ENCODE data around the gene ZIC4. TPM values are rescaled to one million over a fixed set of nuclear protein-coding genes. Genes with fewer than 3 reads are reported as not detected.

The ZIC4 gene
- total RNA-seq, 4 donors from 2014 or later: 3.4 to 7.0 (median 4.5) TPM

DNA sequence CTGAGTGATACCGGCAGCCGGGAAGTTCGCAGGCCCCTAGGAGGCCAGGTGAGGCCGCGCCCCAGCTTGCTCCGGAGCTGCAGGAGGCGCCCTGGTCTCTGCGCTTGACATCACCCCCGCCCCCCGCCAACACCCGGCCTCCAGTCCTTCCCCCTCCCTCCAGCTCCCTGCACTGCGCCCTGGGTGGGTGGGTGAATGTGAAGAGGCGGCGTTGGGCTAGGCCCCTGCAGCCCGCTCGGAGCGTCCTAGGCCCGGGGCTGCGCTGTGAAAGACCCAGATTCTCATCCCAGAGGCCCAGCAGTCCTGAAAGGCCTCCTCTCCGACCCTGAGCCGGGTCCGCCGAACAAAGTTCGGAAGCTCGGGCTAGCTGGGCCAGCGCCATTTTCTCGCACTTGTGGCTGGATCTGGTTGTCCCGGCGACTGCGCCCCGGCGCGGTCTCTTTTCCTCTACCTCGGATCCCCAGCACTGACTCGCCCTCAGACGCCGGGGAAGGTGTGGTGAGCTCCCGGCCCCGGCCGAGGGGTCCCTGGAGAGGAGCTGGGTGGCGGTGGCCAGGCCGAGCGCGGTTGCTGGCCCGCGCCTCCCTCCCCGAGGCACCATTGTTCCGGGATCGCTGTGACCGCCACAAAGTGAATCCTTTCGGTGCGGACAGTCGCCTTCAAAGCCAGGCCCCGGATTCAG lies 12.9 kb downstream of the ZIC4 start:
- TF ChIP-seq, protein P1, sequence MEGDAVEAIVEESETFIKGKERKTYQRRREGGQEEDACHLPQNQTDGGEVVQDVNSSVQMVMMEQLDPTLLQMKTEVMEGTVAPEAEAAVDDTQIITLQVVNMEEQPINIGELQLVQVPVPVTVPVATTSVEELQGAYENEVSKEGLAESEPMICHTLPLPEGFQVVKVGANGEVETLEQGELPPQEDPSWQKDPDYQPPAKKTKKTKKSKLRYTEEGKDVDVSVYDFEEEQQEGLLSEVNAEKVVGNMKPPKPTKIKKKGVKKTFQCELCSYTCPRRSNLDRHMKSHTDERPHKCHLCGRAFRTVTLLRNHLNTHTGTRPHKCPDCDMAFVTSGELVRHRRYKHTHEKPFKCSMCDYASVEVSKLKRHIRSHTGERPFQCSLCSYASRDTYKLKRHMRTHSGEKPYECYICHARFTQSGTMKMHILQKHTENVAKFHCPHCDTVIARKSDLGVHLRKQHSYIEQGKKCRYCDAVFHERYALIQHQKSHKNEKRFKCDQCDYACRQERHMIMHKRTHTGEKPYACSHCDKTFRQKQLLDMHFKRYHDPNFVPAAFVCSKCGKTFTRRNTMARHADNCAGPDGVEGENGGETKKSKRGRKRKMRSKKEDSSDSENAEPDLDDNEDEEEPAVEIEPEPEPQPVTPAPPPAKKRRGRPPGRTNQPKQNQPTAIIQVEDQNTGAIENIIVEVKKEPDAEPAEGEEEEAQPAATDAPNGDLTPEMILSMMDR (IDR thresholded peaks at IDR 0.05; ENCODE audit: low read depth): no peak

- TF ChIP-seq, protein P1 (IDR thresholded peaks at IDR 0.05; ENCODE audit: low read depth): no peak
Measured at GRCh38 chr3:147392625-147392946, 13.8 kb downstream of the ZIC4 start.

DNA sequence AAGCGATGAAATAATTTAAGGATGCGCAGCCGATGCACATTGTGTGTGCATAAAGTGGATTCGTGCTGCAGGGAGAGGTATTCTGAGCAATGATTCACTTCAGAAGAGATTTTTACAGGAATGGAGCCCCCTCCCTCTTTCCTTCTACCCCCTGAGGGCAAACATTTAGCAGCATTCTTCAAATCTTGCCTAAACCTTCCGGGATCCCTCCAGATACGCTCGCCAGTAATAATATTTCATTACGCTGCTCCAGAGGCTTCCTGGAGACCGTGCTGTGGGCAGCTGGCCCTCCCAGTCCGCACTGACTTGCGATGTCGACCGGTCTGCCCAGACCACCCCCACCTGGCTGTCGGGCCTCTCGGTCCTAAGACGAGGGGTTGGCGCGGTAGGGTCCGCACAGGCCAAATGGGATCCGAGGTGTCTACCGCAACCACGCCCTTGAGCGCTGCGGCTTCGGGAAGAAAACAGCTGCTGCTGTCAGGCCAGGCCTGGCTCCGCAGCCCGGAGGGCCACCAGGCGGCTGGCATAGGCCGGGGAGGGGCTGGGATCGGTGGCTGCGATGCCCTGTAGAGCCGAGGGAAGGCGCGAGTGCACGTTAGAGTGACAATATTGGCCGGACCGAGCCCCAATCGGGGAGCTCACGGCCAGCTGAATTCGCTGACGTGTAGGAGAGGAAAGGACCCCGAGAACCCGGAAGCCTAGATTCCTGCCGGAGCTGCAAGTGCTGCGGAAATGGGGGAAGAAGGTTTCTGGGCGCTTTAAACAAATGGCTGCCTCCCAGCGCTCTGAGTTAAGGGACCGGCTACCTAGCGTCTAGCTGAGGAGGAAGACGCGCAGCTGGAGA lies 14.3 kb downstream of the ZIC4 start:
- TF ChIP-seq, protein P1 (IDR thresholded peaks at IDR 0.05; ENCODE audit: low read depth): no peak

GRCh38 chr3:147390589-147391569 lies 15.5 kb downstream of the ZIC4 start:
- TF ChIP-seq, protein P1 (IDR thresholded peaks at IDR 0.05; ENCODE audit: low read depth): no peak

- TF ChIP-seq, protein P1 (IDR thresholded peaks at IDR 0.05; ENCODE audit: low read depth): no peak
Measured at GRCh38 chr3:147389717-147390116, 16.6 kb downstream of the ZIC4 start.

DNA sequence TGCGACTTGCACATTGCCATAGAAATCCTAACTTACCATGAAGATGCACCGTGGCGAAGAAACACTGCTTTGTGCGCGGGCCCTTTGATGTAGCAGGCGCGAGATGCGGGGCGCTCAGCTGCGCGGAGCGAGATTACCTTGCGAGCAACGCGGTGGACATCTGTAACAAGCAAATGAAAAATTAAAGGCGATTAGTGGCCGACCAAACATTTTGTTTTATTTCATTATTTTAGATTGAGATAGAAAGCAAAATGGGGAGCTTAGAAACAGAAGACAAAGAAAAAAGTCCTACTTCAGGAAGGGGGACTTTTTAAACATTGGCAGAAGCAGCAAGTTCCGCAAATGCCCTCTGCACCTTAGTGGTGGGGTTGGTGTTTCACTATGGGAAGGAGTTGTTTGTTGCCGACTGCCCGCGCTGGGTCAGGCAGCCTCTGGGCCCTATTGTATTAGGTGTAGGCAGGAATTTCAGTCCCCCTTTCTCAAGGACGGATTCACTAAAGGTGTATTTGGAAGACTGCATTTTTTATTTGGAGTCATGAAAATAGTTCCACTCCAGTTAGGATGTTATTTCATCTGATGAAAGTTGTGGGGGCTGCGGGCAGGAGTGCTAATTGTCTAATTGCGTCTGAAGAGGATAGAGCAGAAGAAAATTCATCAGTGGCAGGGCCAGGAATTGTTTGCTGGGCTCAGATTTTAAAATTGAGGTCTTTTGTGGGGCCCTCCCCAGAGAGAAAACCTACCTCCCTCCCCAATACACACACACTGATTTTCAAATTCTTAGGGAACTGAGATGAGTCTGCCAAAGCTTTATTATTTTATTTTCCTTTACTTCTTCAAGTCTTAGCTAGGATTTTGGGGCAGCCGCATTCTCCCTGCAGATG lies 17.4 kb downstream of the ZIC4 start:
- TF ChIP-seq, protein P1 (IDR thresholded peaks at IDR 0.05; ENCODE audit: low read depth): no peak
